ENCODE results near the gene PLCXD3. TPM values are rescaled to one million over a fixed set of nuclear protein-coding genes. Genes with fewer than 3 reads are reported as not detected.

PLCXD3 gene
- total RNA-seq, 1 donor from 2014 or later: 7.2 TPM

DNA sequence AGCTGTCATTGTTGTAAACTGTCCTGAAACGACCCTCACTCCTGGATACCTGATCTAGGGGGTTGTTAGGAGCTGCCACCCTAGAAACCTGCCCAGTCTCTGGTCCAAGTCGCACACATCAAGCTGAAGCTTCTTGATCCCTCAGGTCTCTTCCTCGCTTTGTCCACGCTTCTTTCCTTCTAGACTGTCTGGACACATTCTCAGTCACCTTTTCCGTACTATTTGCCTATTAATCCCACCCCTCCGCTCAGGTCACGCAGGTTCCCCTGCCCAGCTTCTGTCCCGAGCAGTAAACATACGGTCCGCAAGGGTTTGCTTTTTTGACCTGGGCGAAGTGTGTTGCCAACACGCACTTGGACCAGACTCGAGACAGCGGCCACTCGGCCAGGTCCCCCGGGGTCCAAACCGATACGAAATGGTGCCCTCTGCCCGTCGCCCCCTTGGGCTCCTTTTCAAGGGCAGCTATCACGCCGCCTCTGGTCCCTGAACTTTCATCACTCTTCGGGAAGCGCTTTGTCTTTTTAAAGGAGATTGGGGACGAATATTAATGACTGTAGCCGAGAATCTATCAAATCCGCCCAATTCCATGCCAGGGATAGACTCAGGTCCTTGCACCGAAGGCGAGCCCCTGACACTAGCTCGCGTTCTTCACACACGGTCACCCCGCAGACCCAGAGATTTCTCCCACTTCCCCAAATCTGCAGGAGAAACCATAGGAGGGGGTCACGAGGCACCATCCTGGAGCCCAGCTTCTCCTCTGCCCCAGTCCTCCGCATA, 814 bp downstream of the PLCXD3 start:
- Histone ChIP-seq H3K9me3 (no peaks in the 10 kb centered on the region), H3K4me3 (peak overlapping the region; percentile 57 to 86), H3K27ac (no peak overlapping the region), H3K27me3 (no peaks in the 10 kb centered on the region), H3K36me3 (no peaks in the 10 kb centered on the region), H3K4me1 (no peaks in the 10 kb centered on the region)
- DNase-seq (ENCODE audit: low spot score in 2 of 2): no peak
- intact Hi-C loops (cut with DNase I): loop anchor here (5.0 kb wide), 1 partner anchor 237 kb away; no protein-coding TSS in a partner anchor
- TF ChIP-seq, protein P1, sequence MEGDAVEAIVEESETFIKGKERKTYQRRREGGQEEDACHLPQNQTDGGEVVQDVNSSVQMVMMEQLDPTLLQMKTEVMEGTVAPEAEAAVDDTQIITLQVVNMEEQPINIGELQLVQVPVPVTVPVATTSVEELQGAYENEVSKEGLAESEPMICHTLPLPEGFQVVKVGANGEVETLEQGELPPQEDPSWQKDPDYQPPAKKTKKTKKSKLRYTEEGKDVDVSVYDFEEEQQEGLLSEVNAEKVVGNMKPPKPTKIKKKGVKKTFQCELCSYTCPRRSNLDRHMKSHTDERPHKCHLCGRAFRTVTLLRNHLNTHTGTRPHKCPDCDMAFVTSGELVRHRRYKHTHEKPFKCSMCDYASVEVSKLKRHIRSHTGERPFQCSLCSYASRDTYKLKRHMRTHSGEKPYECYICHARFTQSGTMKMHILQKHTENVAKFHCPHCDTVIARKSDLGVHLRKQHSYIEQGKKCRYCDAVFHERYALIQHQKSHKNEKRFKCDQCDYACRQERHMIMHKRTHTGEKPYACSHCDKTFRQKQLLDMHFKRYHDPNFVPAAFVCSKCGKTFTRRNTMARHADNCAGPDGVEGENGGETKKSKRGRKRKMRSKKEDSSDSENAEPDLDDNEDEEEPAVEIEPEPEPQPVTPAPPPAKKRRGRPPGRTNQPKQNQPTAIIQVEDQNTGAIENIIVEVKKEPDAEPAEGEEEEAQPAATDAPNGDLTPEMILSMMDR (IDR thresholded peaks at IDR 0.05): no peak

GRCh38 chr5:41508696-41509398, 1.6 kb downstream of the PLCXD3 start:
- Histone ChIP-seq H3K9me3 (no peaks in the 10 kb centered on the region), H3K27me3 (no peaks in the 10 kb centered on the region), H3K27ac (no peak overlapping the region), H3K36me3 (no peaks in the 10 kb centered on the region), H3K4me3 (peak overlapping the region in 1 of 2 donors; percentile 86), H3K4me1 (no peaks in the 10 kb centered on the region)
- DNase-seq (ENCODE audit: low spot score in 2 of 2): no peak
- TF ChIP-seq, protein P1 (IDR thresholded peaks at IDR 0.05): no peak
- intact Hi-C loops (cut with DNase I): no loop called here

GRCh38 chr5:41508186-41508585, 2.2 kb downstream of the PLCXD3 start:
- H3K27me3 ChIP-seq: no peaks in the 10 kb centered on the region
- H3K36me3 ChIP-seq: no peaks in the 10 kb centered on the region
- H3K27ac ChIP-seq: no peak overlapping the region
- intact Hi-C loops (cut with DNase I): no loop called here
- DNase-seq (ENCODE audit: low spot score in 2 of 2): no peak
- no peaks in the 10 kb centered on the region for H3K4me1 ChIP-seq
- TF ChIP-seq, protein P1 (IDR thresholded peaks at IDR 0.05): no peak
- no peaks in the 10 kb centered on the region for H3K9me3 ChIP-seq
- no peak overlapping the region for H3K4me3 ChIP-seq

DNA sequence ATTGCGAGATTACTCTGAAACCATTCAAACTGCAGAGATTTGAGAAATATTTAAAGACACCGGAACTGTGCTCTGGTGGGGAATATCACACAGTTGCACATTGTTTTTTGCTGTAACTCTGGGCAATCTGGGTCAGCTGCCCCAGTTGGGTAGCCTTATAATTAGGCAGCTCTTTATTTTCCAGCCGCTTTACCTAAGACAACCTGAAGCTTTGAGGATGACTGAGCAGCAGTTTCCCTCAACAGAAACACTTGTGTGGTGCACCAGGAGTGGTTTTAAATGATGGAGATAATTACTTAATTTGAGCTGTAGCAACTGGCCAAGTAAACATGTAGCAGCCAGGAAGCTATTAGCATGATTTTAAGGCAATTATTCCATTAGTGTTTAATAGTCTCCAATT, 2.9 kb downstream of the PLCXD3 start:
- Histone ChIP-seq H3K4me1 (no peaks in the 10 kb centered on the region), H3K27ac (no peak overlapping the region), H3K36me3 (no peaks in the 10 kb centered on the region), H3K27me3 (no peaks in the 10 kb centered on the region), H3K9me3 (no peaks in the 10 kb centered on the region), H3K4me3 (no peak overlapping the region)
- DNase-seq (ENCODE audit: low spot score in 2 of 2): no peak
- TF ChIP-seq, protein P1 (IDR thresholded peaks at IDR 0.05): no peak
- intact Hi-C loops (cut with DNase I): no loop called here

DNA sequence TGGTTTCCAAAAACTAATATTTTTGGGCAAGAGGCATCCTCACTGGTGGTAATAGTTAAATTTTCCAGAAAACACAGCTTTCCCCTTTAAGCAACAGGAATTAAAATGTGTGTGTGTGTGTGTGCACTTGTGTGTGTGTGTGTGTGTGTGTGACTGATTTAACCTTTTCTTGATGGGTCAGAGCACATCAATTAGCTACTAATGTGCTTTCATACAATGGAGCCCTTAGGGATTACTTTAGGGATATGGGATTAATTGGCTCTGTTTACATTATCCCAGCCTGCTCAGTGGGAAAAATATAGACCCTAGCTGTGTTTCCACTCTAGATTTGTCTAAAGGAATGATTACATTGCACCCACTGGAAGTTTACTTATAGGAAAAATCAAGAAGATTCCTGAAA, 6.5 kb downstream of the PLCXD3 start:
- H3K27ac ChIP-seq: no peak overlapping the region
- no peaks in the 10 kb centered on the region for H3K4me1 ChIP-seq
- H3K9me3 ChIP-seq: no peaks in the 10 kb centered on the region
- no peaks in the 10 kb centered on the region for H3K27me3 ChIP-seq
- no peak for DNase-seq (ENCODE audit: low spot score in 2 of 2)
- TF ChIP-seq, protein P1 (IDR thresholded peaks at IDR 0.05): no peak
- intact Hi-C loops (cut with DNase I): no loop called here
- H3K36me3 ChIP-seq: no peaks in the 10 kb centered on the region
- no peak overlapping the region for H3K4me3 ChIP-seq

Data from ascending aorta (tissue), 2 donors.